Retinal pigment epithelial cell (primary cell): ENCODE results near the gene TCEANC2.
"Not testable (repeated sequence)": the region's sequence is repeated elsewhere in the genome, so short reads cannot be mapped to it uniquely, and the experiment has no call there.

Experiments used
- DNase-seq: peaks from one replicate; pipeline ENCODE4 v3.0.0-alpha.2; 2010; ENCODE audit warnings: low read depth
- H3K4me3 ChIP-seq: 2 replicates; pipeline ENCODE4 v1.5.1; 2011; ENCODE audit warnings: mild to moderate bottlenecking, low read length, control low read depth, moderate library complexity
- TF ChIP-seq, protein P1 (sequence below): conservative IDR thresholded peaks from 2 replicates; pipeline ENCODE4 v1.5.1; 2011; ENCODE audit warnings: low read depth, low read length, control low read depth, inconsistent platforms

TCEANC2 gene

DNA sequence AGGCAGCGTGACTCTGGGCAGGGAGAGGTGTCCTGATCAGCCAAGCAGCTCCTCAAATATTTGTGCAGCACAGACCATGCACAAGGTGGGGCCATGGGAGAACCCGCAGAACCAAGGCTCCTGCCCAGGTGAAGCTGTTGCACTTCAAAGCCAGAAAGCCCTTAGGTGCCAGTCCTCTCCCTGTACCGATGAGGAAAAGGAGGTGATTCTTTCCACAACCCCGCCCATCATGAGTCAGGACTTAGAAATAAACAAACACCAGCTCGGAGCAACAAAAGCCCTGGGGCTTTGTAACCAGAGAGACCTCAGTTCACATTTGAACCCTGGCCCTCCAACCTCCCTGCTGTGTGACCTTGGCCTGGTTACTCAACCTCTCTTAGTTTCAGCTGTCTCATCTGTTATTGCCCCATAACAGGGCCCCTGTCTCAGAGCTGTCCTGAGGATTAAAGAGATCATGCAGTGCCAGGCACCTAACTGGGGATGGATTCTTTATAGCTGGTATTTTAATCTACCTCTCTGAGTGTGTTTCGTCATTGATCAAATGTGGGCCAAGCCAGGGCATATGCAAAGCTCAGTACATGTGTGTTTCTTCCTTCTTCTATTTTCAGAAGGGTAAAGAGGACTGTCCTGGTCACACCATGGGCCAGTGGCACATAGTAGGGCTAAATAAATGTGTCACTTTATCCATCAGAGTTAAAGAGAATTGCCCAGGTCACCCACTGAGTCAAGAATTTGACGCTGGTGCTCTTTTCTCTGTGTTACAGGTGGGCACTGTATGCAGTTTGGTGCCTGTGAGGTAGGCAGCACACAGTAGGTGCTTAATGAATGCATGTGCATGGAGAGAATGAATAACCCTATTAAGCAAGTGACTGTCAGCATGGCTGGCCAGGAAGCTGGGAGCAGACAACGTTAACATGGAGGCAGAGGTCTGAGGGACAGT, 36.8 kb upstream of the TCEANC2 start:
- DNase-seq: peak; percentile 84
- H3K4me3 ChIP-seq: no peak overlapping the region
- TF ChIP-seq, protein P1, sequence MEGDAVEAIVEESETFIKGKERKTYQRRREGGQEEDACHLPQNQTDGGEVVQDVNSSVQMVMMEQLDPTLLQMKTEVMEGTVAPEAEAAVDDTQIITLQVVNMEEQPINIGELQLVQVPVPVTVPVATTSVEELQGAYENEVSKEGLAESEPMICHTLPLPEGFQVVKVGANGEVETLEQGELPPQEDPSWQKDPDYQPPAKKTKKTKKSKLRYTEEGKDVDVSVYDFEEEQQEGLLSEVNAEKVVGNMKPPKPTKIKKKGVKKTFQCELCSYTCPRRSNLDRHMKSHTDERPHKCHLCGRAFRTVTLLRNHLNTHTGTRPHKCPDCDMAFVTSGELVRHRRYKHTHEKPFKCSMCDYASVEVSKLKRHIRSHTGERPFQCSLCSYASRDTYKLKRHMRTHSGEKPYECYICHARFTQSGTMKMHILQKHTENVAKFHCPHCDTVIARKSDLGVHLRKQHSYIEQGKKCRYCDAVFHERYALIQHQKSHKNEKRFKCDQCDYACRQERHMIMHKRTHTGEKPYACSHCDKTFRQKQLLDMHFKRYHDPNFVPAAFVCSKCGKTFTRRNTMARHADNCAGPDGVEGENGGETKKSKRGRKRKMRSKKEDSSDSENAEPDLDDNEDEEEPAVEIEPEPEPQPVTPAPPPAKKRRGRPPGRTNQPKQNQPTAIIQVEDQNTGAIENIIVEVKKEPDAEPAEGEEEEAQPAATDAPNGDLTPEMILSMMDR: no peak

DNA sequence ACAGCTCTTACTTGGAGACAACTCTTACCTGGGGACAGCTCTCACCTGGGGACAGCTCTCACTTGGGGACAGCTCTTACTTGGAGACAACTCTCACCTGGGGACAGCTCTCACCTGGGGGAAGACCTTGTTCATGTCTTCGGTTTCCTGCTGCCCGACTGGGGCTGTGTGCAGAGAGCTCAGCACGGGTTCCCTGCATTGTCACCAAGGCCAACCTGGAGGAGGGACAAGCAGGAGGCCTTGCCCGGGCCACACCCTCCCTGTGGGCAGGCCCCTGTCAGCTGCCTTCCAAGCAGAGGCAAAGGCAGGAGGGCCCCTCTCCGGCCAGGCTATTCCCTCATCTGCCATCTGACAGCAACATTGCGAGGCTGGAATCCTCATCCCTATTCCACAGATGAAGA, 35.4 kb upstream of the TCEANC2 start, which contains the start of gene LDLRAD1:
Gene LDLRAD1 (minus strand): TSS at position 208 of the 400 bp plus-strand sequence. CDS start 74 bp downstream, at position 134.
- no peak within 1 kb of the TSS for H3K4me3 ChIP-seq
- TF ChIP-seq, protein P1: no peak
- DNase-seq: no peak

DNA sequence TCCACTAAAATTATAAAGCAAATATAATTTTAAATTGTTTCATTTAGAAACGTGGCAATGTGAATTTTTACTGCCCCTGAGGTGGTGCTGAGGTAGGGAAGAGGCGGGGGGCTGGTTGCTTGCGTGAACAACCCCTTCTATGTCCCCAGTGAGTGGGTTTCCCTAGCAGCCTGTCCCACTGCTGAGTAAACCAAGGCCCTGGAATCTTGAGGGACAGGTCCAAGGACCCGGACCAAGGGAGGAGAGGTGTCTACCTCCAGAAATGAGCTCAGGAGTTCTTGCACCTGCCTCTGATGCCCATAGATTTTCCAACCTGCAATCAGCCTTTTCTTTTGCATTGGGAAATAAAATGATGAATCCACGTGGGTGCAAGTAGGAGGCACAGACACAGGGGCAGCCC, 34.8 kb upstream of the TCEANC2 start:
- DNase-seq: no peak
- TF ChIP-seq, protein P1: no peak
- H3K4me3 ChIP-seq: no peak overlapping the region

DNA sequence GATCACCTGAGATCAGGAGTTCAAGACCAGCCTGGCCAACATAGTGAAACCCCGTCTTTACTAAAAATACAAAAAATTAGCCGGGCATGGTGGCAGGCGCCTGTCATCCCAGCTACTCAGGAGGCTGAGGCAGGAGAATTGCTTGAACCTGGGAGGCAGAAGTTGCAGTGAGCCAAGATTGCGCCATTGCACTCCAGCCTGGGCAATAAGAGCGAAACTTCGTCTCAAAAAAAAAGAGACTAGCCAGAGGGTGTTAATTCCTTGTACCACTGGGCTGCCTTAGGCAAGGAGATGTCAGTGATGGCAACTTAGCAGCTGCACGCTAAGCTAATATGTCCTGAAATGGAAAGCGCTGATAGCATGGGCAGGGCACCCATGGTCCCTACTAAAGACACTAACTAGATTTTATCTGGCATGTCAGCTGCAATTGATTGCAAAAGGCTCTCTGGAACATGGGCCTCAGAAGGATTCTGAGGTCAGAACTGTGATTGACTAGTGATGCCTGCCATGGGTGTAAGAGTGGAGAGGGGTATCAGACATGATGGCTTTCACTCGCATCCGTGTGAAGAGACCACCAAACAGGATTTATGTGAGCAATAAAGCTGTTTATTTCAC, 33.7 kb upstream of the TCEANC2 start:
- not testable (repeated sequence) for H3K4me3 ChIP-seq, DNase-seq

DNA sequence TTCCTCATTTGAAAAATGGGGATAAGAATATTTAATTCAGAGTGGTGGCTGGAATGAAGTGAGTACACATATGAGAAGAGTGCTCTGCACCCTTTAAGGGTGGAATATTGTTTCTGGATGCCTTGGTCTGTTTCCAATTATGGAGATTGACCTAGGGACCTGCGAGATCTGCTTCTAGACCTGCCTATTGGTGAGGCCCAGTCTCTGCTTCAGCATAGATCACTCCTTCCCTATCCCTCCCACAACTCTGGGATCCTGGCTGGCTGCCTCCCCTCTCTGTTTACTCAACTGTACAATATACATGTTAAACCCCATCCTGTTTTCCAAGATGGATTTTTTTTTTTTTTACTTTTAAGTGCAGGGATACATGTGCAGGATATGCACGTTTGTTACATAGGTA, 29.1 kb upstream of the TCEANC2 start:
- no peak overlapping the region for H3K4me3 ChIP-seq
- TF ChIP-seq, protein P1: no peak
- no peak for DNase-seq

DNA sequence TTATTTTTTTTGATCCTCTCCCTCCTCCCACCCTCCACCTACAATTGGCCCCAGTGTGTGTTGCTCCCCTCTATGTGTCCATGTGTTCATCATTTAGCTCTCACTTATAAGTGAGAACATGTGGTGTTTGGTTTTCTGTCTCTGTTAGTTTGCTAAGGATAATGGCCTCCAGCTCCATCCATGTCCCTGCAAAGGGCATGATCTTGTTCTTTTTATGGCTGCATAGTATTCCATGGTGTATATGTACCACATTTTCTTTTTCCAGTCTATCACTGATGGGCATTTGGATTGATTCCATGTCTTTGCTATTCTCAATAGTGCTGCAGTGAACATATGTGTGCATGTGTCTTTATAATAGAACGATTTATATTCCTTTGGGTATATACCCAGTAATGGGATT, 28.6 kb upstream of the TCEANC2 start:
- not testable (repeated sequence) for H3K4me3 ChIP-seq, DNase-seq

DNA sequence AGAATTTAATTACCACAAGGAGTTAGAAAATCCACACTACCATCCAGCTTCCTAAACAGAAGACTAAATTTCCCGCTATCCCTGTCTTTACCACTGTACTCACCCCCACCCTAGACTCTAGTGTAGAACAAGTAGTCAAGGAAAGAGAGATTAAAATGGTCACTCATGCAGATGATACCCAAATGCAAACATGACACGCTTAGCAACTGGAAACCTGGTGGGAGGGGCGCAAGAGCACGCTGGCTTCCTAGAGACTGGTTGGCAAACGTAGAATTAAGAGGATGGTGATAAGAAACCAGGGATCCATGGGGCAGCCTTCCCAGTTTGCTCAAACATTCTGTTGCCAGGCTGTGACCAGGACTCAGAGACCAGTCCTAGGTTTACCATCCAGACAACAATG, 25.6 kb upstream of the TCEANC2 start:
- DNase-seq: no peak
- no peak overlapping the region for H3K4me3 ChIP-seq
- TF ChIP-seq, protein P1: no peak
